Gastroesophageal sphincter (tissue), 4 donors: ENCODE results near the gene TNS1. TPM values are rescaled to one million over a fixed set of nuclear protein-coding genes. Genes with fewer than 3 reads are reported as not detected.

Experiments used
- ATAC-seq: fragments of 150-250 bp; one replicate; pipeline ENCODE4 v1.9.1; 2016; ENCODE audit warnings: mild to moderate bottlenecking, moderate library complexity
- H3K27ac ChIP-seq, 4 donors: fragments of 200-600 bp; sonication (generic) in 3 of 4; 1 replicate in 3 of 4; 2 replicates in 1 of 4; pipeline ENCODE4 v1.5.1; 2016 to 2019
- H3K27me3 ChIP-seq: fragments of 200-600 bp; sonication (generic); one replicate; pipeline ENCODE4 v1.5.1; 2019
- H3K36me3 ChIP-seq, 2 donors: fragments of 200-600 bp; sonication (generic); one replicate each; pipeline ENCODE4 v1.5.1; 2019; ENCODE audit warnings: control low read depth in 1 of 2
- H3K4me1 ChIP-seq, 3 donors: fragments of 200-600 bp; sonication (generic); 1 replicate in 2 of 3; 2 replicates in 1 of 3; pipeline ENCODE4 v1.5.1; 2016 to 2019; ENCODE audit warnings: control low read depth in 2 of 3
- H3K4me3 ChIP-seq, 2 donors: fragments of 200-600 bp; sonication (generic); one replicate each; pipeline ENCODE4 v1.5.1; 2019; ENCODE audit warnings: mild to moderate bottlenecking in 1 of 2, moderate library complexity in 1 of 2
- H3K9me3 ChIP-seq, 3 donors: fragments of 200-600 bp; sonication (generic); one replicate each; pipeline ENCODE4 v1.5.1; 2017 to 2019; ENCODE audit warnings: control low read depth in 2 of 3
- CTCF ChIP-seq, 4 experiments: fragments of 200-600 bp in 2 of 4; fragments of 450-650 bp in 2 of 4; sonication (generic) in 1 of 4; IDR thresholded peaks; one replicate each; pipeline ENCODE4 v1.5.1; 2017 to 2019; ENCODE audit warnings: antibody characterized with exemption in 4 of 4, mild to moderate bottlenecking in 2 of 4, moderate library complexity in 2 of 4
- EP300 ChIP-seq: sonication (generic); formaldehyde crosslinking; IDR thresholded peaks from one replicate; pipeline ENCODE4 v1.6.1; 2017; ENCODE audit warnings: antibody characterized with exemption, mild to moderate bottlenecking
- POLR2A ChIP-seq, 2 donors: fragments of 450-650 bp; IDR thresholded peaks; one replicate each; pipeline ENCODE4 v1.6.1; 2017; ENCODE audit warnings: antibody characterized with exemption in 2 of 2, mild to moderate bottlenecking in 2 of 2, moderate library complexity in 1 of 2
- POLR2AphosphoS5 ChIP-seq: sonication (generic); formaldehyde crosslinking; IDR thresholded peaks from one replicate; pipeline ENCODE4 v1.6.1; 2017; ENCODE audit warnings: antibody characterized with exemption
- WGBS, 2 donors: methylation state at CpG; one replicate each; pipeline ENCODE4 v1.1.5; 2018; ENCODE audit warnings: low coverage in 1 of 2; 5-methylcytosine and 5-hydroxymethylcytosine counted together
- total RNA-seq, 4 donors: library from RNA; depleted of rRNA; stranded (reverse); fragments of >200 nt; gene quantifications; one replicate each; pipeline ENCODE4 v1.1.0, GENCODE V29; 2016

Gene TNS1
- total RNA-seq, 4 donors from 2014 or later, result 825 to 2,193 (median 1,462) TPM

GRCh38 chr2:217824223-217824622 is 178.6 kb downstream of the TNS1 start:
- Histone ChIP-seq H3K27ac (peak overlapping the region; percentile 70 to 93 (median 90)), H3K4me1 (peaks cover 14 to 100% (median 84%) of the 10 kb centered on the region in 3 donors), H3K9me3 (no peaks in the 10 kb centered on the region), H3K4me3 (no peak overlapping the region), H3K27me3 (no peaks in the 10 kb centered on the region), H3K36me3 (peaks cover 0 to 90% of the 10 kb centered on the region in 2 donors)
- TF ChIP-seq CTCF (IDR thresholded peaks at IDR 0.05) (no peak), EP300 (no peak), POLR2A (IDR thresholded peaks at IDR 0.05) (no peak), POLR2AphosphoS5 (no peak)
- ATAC-seq, result no peak
- whole genome bisulfite sequencing, 2 donors, result 74% methylated on average over 2 of the region's 4 CpGs; no CpG with 5 or more reads in 1 of the 2 donors

- no peak overlapping the region for H3K4me3 ChIP-seq
- H3K27ac ChIP-seq, result peak overlapping the region; percentile 70 to 93 (median 90)
- peaks cover 0 to 90% of the 10 kb centered on the region in 2 donors for H3K36me3 ChIP-seq
- no peaks in the 10 kb centered on the region for H3K9me3 ChIP-seq
- no peaks in the 10 kb centered on the region for H3K27me3 ChIP-seq
- H3K4me1 ChIP-seq, result peaks cover 14 to 100% (median 88%) of the 10 kb centered on the region in 3 donors
- TF ChIP-seq EP300, result no peak
- no peak for TF ChIP-seq POLR2AphosphoS5
- no peak for TF ChIP-seq CTCF (IDR thresholded peaks at IDR 0.05)
- TF ChIP-seq POLR2A (IDR thresholded peaks at IDR 0.05), result no peak
- no peak for ATAC-seq
- 46 to 67% methylated on average over 1 to 3 of the region's 6 CpGs for WGBS, 2 donors
These were observed 179.2 kb downstream of the TNS1 start for GRCh38 chr2:217823626-217824025.

GRCh38 chr2:217822296-217823252 is 180.2 kb downstream of the TNS1 start:
- WGBS, 2 donors, result 34% methylated on average over 8 of the region's 14 CpGs; no CpG with 5 or more reads in 1 of the 2 donors
- Histone ChIP-seq H3K9me3 (no peaks in the 10 kb centered on the region), H3K27ac (peak overlapping the region in 3 of 4 donors; percentile 90 to 93 (median 91)), H3K36me3 (peaks cover 0 to 90% of the 10 kb centered on the region in 2 donors), H3K4me3 (no peak overlapping the region), H3K27me3 (no peaks in the 10 kb centered on the region), H3K4me1 (peaks cover 7 to 100% (median 88%) of the 10 kb centered on the region in 3 donors)
- ATAC-seq, result peak; percentile 9
- TF ChIP-seq POLR2A (IDR thresholded peaks at IDR 0.05), result no peak
- peak; percentile 49 for TF ChIP-seq POLR2AphosphoS5

- Histone ChIP-seq H3K4me1 (peaks cover 6 to 100% (median 88%) of the 10 kb centered on the region in 3 donors), H3K27ac (peak overlapping the region in 3 of 4 donors; percentile 90 to 93 (median 91)), H3K9me3 (no peaks in the 10 kb centered on the region), H3K36me3 (peaks cover 0 to 97% of the 10 kb centered on the region in 2 donors), H3K4me3 (no peak overlapping the region), H3K27me3 (no peaks in the 10 kb centered on the region)
- 92% methylated on average over 6 of the region's 12 CpGs; no CpG with 5 or more reads in 1 of the 2 donors for WGBS, 2 donors
- ATAC-seq, result no peak
- TF ChIP-seq CTCF (IDR thresholded peaks at IDR 0.05) (no peak), POLR2AphosphoS5 (no peak), POLR2A (IDR thresholded peaks at IDR 0.05) (no peak), EP300 (no peak)
These were observed 181.2 kb downstream of the TNS1 start for GRCh38 chr2:217821536-217822147.

- H3K9me3 ChIP-seq, result no peaks in the 10 kb centered on the region
- H3K27me3 ChIP-seq, result no peaks in the 10 kb centered on the region
- 67 to 83% methylated on average over 1 to 3 of the region's 4 CpGs for WGBS, 2 donors
- TF ChIP-seq POLR2AphosphoS5 (no peak), EP300 (no peak), POLR2A (IDR thresholded peaks at IDR 0.05) (no peak), CTCF (IDR thresholded peaks at IDR 0.05) (no peak)
- ATAC-seq, result no peak
- H3K27ac ChIP-seq, result peak overlapping the region in 3 of 4 donors; percentile 90 to 93 (median 91)
- no peak overlapping the region for H3K4me3 ChIP-seq
- H3K4me1 ChIP-seq, result peaks cover 5 to 100% (median 88%) of the 10 kb centered on the region in 3 donors
- peaks cover 0 to 99% of the 10 kb centered on the region in 2 donors for H3K36me3 ChIP-seq
These were observed 181.9 kb downstream of the TNS1 start for GRCh38 chr2:217820904-217821303.
